Measurements from ENCODE around the gene ANXA8L1.
"Not testable (repeated sequence)": the region's sequence is repeated elsewhere in the genome, so short reads cannot be mapped to it uniquely, and the experiment has no call there.

ANXA8L1 gene

DNA sequence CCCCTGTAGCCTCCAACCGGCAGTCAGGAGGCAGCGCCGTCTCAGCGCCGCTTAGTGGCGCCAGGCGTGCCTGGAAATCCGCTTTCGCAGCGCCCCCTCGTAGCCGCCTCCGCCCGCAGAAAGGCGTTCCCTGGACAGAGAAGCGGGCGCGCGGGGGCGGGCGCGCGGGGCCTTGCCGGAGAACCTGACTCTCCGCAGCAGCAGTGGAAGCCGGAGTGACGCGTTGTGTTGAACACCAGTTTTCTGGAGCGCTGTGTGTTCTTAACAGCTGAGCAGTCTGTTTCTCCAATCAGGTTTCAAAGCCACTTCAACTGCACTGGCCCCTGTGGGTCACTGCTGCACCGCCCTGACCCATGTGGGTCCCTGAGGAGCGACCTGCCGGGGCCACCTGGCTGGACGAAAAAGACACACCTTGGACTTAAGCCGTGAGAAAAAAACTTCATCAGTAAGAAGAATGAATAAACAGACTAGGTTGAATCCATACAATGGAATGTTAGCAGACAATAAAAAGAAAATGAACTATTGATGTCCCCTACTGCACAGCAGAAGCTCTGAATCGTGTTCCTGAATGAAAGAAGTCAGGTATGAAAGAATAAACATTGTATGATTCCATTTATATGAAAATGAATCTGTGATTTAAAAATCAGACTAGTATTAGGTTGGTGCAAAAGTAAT is 22.8 kb downstream of the ANXA8L1 start:
- not testable (repeated sequence) for DNase-seq

DNA sequence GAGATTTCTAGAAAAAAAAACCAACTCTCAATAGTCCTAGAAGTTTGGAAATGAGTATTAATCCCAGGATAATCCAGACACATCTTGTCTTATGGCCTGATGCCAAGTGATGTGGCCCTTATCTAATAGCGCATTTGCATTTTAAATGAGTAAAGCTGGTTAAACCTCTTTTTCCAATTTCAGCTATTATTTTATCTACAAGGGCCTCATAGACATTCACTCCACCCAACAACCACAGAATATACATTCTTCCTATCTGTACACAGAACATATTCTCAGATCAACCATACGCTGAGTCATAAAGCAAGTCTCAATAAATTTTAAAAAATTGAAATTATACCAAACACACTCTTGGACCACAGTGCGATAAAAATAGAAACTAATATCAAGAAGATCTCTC is 34.0 kb downstream of the ANXA8L1 start:
- DNase-seq, result not testable (repeated sequence)

DNA sequence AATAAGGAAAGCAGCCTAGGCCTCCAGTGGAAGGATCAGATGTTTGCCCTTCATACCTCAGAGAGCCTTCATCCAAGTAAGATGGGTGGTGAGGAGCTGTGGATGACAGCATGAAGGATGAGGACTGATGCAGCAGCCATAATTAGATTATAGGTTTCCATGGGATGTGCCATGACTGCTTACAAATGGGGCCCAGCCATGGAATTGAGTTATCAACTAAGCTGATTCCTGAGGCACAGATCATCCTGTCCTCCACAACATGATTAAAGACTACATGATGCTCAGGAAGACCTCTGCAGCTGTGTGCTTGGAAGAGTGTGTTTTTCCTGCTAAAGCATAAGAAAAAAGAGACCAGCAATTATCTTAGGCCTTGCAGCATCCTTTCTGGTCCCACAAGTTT is 35.5 kb downstream of the ANXA8L1 start:
- DNase-seq, result not testable (repeated sequence)

DNA sequence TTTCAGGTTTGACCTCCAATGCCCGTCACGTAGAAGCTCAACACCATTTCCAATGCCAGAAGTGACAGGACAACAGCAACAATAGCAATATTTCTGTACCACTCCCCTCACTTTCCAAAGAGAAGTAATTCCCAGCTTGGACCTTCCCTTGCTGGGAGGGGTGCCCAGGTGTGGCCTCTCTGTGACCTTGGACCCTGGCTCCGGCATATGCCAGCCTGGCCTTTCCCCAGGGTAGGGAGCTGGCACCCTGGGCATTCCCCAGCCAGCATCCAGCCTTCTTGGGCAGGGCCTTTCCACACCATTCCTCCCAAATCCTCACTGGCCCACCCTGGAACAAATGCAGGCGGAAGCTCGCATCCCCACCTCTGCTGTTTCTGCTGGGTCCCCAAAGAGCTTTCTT is 37.1 kb downstream of the ANXA8L1 start:
- DNase-seq, result not testable (repeated sequence)

DNA sequence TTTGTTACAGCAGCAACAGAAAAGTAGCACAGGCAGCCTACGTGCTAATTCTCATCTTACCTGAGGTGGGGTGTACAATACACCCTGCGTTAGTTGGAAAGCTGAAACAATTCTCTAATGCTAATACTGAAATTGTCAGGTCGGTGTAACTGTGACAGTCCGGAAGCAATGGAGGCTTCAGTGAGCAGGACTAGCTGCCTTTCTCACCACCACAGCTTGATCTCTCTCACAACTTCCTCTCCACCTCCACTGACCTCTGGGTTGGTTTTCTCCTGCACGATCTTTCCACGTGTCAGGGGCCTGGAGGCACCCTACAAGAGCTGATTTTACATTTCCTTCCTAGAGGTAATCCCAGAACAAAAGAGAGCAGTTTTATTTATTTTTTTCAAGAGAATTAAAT is 39.7 kb downstream of the ANXA8L1 start:
- DNase-seq, result not testable (repeated sequence)

DNA sequence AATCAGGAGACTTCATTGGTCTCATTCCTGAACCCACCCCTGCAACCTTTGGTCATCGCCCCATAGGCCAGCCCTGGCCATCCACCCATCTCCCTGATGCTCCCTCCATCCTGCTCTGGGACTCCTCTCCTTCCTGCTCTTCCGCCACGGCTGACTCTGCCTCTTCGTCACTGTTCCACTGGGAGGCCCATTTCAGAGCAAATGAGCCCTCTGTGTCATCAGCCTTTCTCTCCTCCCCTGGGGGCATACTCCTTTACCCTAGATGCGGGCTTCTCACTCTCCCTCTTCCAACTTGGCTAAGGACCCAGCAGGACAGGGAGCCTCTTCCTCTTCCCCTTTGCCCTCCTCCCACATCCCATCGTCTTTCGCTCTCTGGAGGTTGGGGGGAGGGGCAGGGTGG is 42.7 kb downstream of the ANXA8L1 start:
- not testable (repeated sequence) for DNase-seq

DNA sequence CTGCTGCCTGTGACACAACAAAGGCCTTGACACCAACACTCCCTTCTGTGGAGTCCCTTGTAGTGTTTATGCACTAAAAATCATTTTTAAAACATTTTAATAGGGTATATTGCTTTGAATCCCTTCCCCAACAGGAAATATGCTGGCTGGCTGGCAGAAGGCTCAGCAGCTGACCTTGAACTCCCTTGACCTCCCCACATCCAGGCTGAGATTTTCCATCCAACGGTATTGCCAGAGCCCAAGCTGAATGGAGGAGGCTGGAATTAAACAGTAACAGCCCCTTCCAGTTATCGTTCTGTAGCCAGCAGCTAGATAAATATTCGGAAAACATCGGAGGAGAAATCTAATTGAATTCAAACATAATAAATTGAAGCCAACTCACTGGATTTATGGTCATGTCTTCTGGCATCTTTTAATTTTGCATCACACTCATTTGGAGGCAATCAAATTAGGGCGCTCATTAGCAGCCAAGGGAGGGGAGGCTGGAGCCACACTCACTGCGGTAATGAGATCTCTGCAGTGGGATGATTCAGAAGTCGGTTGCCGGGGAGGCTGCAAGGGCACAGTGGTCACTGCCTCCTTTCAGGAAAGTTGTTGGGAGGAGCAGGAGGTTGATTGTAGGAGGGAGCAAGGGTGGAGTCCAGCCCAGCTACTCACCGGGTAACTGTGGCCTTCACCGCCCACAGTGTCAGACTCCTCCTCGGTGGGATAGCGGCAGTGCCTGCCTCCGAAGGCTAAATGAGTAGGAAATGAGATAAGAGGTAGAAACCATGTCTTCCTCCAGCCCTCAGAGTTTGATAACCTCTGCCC is 44.2 kb downstream of the ANXA8L1 start:
- not testable (repeated sequence) for DNase-seq

DNA sequence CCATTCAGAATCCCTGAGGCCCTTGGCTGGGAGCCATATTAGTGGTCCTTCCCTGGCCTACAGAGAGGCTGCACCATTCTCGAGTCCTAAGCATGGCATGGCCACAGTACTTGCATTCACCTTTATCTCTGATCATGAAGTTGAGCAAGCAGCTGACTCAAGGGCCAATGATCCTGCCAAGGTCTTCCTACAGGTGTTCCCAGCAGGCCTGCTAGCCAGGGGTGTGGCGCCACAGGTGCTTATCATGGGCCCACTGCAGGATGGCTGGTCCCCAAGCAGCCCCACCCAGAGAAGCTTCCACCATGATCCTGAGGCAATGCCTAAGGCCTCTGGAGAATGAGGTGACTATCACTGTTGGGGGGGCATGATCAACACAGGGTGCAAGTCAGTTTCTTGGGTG is 48.0 kb downstream of the ANXA8L1 start:
- not testable (repeated sequence) for DNase-seq

DNA sequence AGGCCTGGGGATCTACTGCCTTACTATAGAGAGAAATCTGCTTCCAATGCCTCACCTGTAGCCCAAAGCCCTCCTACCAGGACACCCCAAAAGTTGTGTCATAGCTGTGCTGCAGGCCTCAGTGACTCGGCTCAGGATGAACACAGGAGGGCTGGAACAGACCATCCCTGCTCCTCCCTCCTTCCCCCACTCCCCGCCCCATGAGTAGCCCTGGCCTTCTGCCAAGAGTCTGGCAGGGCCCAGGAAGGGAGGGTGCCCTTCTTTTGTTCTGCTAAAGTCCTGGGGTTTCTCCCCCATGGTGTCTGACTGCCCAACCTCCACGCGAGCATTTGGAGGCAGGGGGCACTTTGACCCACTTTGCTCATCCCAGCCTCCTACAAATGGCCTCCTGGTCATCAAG is 65.4 kb downstream of the ANXA8L1 start:
- DNase-seq, result not testable (repeated sequence)
